Keratinocyte (primary cell): ENCODE results near the gene IER3. TPM values are rescaled to one million over a fixed set of nuclear protein-coding genes. Genes with fewer than 3 reads are reported as not detected.
A peak's percentile ranks its signal among the peaks of the same experiment; 100 is the strongest.
"Not testable (repeated sequence)": the region's sequence is repeated elsewhere in the genome, so short reads cannot be mapped to it uniquely, and the experiment has no call there.

Experiments used
- DNase-seq: peaks from one replicate; pipeline ENCODE4 v3.0.0-alpha.2; 2011; ENCODE audit warnings: low read depth, missing footprints, low spot score
- FAIRE-seq: peaks from 2 replicates; lab custom pipeline; 2011; peaks lifted over from hg19 to GRCh38; lab: Jason Lieb, UNC
- H2AFZ ChIP-seq: 2 replicates; pipeline ENCODE4 v1.6.0; 2012; ENCODE audit warnings: low read length, control low read depth, inconsistent platforms; ENCODE audit not compliant: control insufficient read depth
- H3K27ac ChIP-seq: 2 replicates; pipeline ENCODE4 v1.5.1; 2011; ENCODE audit warnings: low read length; ENCODE audit not compliant: control insufficient read depth, insufficient read depth
- H3K27me3 ChIP-seq: 3 replicates; pipeline ENCODE4 v1.6.0; 2011; ENCODE audit warnings: low read length; ENCODE audit not compliant: control insufficient read depth, insufficient read depth; ENCODE audit errors: extremely low read depth
- H3K36me3 ChIP-seq, 2 experiments: 2 replicates in 1 of 2; 3 replicates in 1 of 2; pipeline ENCODE4 v1.5.1; 2011; ENCODE audit warnings: low read length in 2 of 2, mild to moderate bottlenecking in 1 of 2; ENCODE audit not compliant: control insufficient read depth in 2 of 2, insufficient read depth in 2 of 2; ENCODE audit errors: extremely low read depth in 1 of 2
- H3K4me1 ChIP-seq: 3 replicates; pipeline ENCODE4 v1.5.1; 2011; ENCODE audit warnings: low read length; ENCODE audit not compliant: control insufficient read depth, insufficient read depth; ENCODE audit errors: extremely low read depth
- H3K4me2 ChIP-seq: 3 replicates; pipeline ENCODE4 v1.6.0; 2011; ENCODE audit warnings: low read depth, low read length; ENCODE audit not compliant: control insufficient read depth, insufficient read depth; ENCODE audit errors: extremely low read depth
- H3K4me3 ChIP-seq, 3 experiments: fragments of 200-600 bp in 1 of 3; sonication (generic) in 1 of 3; 2 replicates in 2 of 3; 3 replicates in 1 of 3; pipeline ENCODE4 v1.5.1; 2011 to 2016; ENCODE audit warnings: low read length in 3 of 3, mild to moderate bottlenecking in 3 of 3, control low read depth in 2 of 3, inconsistent platforms in 1 of 3, low read depth in 1 of 3, mixed read lengths in 1 of 3, mixed run types in 1 of 3, moderate library complexity in 1 of 3; ENCODE audit not compliant: control insufficient read depth in 2 of 3, insufficient read depth in 2 of 3; ENCODE audit errors: extremely low read depth in 1 of 3
- H3K79me2 ChIP-seq: 2 replicates; pipeline ENCODE4 v1.6.0; 2012; ENCODE audit warnings: low read length; ENCODE audit not compliant: control insufficient read depth, insufficient read depth
- H3K9ac ChIP-seq: 3 replicates; pipeline ENCODE4 v1.6.0; 2011; ENCODE audit warnings: low read length; ENCODE audit not compliant: control insufficient read depth, insufficient read depth; ENCODE audit errors: extremely low read depth
- H3K9me1 ChIP-seq: 3 replicates; pipeline ENCODE4 v1.6.0; 2011; ENCODE audit warnings: low read length; ENCODE audit not compliant: control insufficient read depth, insufficient read depth; ENCODE audit errors: extremely low read depth
- H3K9me3 ChIP-seq: 2 replicates; pipeline ENCODE4 v1.5.1; 2012; ENCODE audit warnings: low read depth, low read length; ENCODE audit not compliant: control insufficient read depth
- H4K20me1 ChIP-seq: 3 replicates; pipeline ENCODE4 v1.6.0; 2011; ENCODE audit warnings: low read length; ENCODE audit not compliant: control insufficient read depth, insufficient read depth; ENCODE audit errors: extremely low read depth
- EZH2 ChIP-seq: IDR thresholded peaks from one replicate; pipeline ENCODE4 v1.6.1; 2012; ENCODE audit warnings: inconsistent platforms, mild to moderate bottlenecking, low read length, moderate library complexity
- dilution Hi-C: fragments of 300-500 bp; cut with MboI; formaldehyde crosslinking; loops from one replicate; pipeline ENCODE4 v1.7.0; 2020; ENCODE audit warnings: low sequenced_read_pairs; ENCODE audit not compliant: extremely low pct_ligation_motif_present
- polyA plus RNA-seq, 5 experiments: library from polyadenylated mRNA; depleted of rRNA in 3 of 5; stranded (reverse) in 3 of 5; stranded (forward) in 1 of 5; unstranded in 1 of 5; fragments of >200 nt; gene quantifications; 1 replicate in 1 of 5; 2 replicates in 3 of 5; 3 replicates in 1 of 5; pipeline versions ENCODE4 v1.2.1 to v1.2.3, GENCODE V29; 2011 to 2012; ENCODE audit warnings: missing spikeins in 2 of 5, low read depth in 1 of 5, low replicate concordance in 1 of 5
- TF ChIP-seq, protein P1 (sequence below), 3 experiments: IDR thresholded peaks in 1 of 3; conservative IDR thresholded peaks in 1 of 3; optimal IDR thresholded peaks in 1 of 3; 2 replicates in 2 of 3; 3 replicates in 1 of 3; pipeline versions ENCODE3 to v1.5.1; 2011; ENCODE audit warnings: low read length in 3 of 3, mild to moderate bottlenecking in 3 of 3, moderate library complexity in 2 of 3, control low read depth in 1 of 3, inconsistent platforms in 1 of 3; ENCODE audit not compliant: insufficient read depth in 2 of 3; ENCODE audit errors: extremely low read depth in 1 of 3

Gene IER3
- polyA plus RNA-seq, 1 donor (not counting 4 experiments of a cell fraction or from before 2014, with no cell fraction given): 277 TPM

DNA sequence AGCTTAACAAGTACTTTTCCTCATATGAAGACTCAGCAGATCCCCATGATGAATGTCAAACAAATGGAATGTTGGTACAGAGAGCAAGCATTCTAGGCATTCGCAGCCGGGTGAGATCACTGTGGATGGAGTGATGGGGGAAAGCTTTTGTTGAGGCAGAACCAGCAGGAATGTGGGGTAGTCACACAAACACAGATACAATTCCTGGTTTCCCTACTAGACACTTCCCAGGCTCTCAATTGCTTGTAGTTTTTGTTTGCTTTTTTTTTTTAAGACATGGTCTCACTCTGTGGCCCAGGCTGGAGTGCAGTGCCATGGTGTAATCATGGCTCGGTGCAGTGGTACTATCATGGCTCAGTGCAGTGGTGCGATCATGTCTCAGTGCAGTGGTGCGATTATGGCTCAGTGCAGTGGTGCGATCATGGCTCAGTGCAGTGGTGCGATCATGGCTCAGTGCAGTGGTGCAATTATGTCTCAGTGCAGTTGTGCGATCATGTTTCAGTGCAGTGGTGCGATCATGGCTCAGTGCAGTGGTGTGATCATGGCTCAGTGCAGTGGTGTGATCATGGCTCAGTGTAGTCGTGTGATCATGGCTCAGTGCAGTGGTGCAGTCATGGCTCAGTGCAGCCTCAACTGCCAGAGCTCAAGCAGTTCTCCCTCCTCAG is 15.4 kb upstream of the IER3 start:
- DNase-seq: no peak
- Histone ChIP-seq H3K79me2 (no peaks in the 10 kb centered on the region), H3K4me1 (peaks cover 56% of the 10 kb centered on the region), H3K9me3 (no peaks in the 10 kb centered on the region), H3K4me2 (peak overlapping the region; percentile 35), H3K9me1 (no peaks in the 10 kb centered on the region), H2AFZ (no peak overlapping the region), H3K27ac (peak overlapping the region; percentile 76), H3K9ac (peak overlapping the region; percentile 18), H3K36me3 (no peaks in the 10 kb centered on the region), H4K20me1 (no peaks in the 10 kb centered on the region), H3K27me3 (no peaks in the 10 kb centered on the region), H3K4me3 (no peak overlapping the region)
- no peak for TF ChIP-seq EZH2
- TF ChIP-seq, protein P1, sequence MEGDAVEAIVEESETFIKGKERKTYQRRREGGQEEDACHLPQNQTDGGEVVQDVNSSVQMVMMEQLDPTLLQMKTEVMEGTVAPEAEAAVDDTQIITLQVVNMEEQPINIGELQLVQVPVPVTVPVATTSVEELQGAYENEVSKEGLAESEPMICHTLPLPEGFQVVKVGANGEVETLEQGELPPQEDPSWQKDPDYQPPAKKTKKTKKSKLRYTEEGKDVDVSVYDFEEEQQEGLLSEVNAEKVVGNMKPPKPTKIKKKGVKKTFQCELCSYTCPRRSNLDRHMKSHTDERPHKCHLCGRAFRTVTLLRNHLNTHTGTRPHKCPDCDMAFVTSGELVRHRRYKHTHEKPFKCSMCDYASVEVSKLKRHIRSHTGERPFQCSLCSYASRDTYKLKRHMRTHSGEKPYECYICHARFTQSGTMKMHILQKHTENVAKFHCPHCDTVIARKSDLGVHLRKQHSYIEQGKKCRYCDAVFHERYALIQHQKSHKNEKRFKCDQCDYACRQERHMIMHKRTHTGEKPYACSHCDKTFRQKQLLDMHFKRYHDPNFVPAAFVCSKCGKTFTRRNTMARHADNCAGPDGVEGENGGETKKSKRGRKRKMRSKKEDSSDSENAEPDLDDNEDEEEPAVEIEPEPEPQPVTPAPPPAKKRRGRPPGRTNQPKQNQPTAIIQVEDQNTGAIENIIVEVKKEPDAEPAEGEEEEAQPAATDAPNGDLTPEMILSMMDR (optimal IDR thresholded peaks at IDR 0.05 in 1 of 3, IDR thresholded peaks at IDR 0.05 in 1 of 3, conservative IDR thresholded peaks at IDR 0.05 in 1 of 3; ENCODE audit: extremely low read depth in 1 of 3, insufficient read depth in 2 of 3, low read length in 3 of 3): no peak
- no peak for FAIRE-seq
- dilution Hi-C loops: no loop called here

DNA sequence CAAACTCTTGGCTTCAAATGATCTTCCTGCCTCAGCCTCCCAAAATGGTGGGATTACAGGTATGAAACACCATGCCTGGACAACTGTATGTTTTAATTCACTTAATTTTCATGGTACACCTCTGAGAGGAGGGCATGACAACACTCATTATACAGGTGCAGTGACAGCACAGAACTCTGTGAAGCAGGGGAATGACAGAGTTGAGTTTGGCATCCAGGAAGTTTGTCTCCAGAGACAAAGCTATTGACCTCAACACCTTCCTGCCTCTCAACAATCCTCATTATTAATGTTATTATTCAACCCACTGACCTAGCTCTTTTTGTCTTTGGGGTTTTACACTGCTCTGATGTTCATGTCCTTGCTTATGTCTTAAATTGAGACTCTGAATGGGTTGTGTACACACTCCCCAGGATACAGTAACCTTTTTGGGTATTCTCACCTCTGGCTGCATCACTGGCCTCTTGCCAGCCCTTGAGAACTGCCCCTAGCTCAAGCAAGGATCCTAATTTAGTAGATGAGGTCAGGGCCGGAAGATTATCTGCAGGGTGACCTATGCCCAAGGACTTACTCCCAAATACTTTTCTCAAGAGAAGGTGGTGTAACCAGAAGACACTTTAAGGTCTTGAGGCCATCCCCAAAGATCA is 13.0 kb upstream of the IER3 start:
- Histone ChIP-seq H3K27ac (no peak overlapping the region), H3K9ac (no peak overlapping the region), H3K4me1 (peaks cover 59% of the 10 kb centered on the region)

GRCh38 chr6:30756405-30757003 is 12.2 kb upstream of the IER3 start:
- H3K9ac ChIP-seq, dilution Hi-C loops, H3K4me3 ChIP-seq, H2AFZ ChIP-seq, H3K4me2 ChIP-seq, H4K20me1 ChIP-seq, FAIRE-seq, H3K27ac ChIP-seq, H3K27me3 ChIP-seq, DNase-seq, H3K9me1 ChIP-seq, H3K9me3 ChIP-seq, H3K79me2 ChIP-seq, H3K36me3 ChIP-seq: not testable (repeated sequence)
- H3K4me1 ChIP-seq: peaks cover 59% of the 10 kb centered on the region

More for the DNA sequence above, 13.0 kb upstream of the IER3 start:
- Histone ChIP-seq H3K9me3 (no peaks in the 10 kb centered on the region), H4K20me1 (no peaks in the 10 kb centered on the region), H3K79me2 (no peaks in the 10 kb centered on the region), H3K36me3 (no peaks in the 10 kb centered on the region), H3K27me3 (no peaks in the 10 kb centered on the region), H3K9me1 (no peaks in the 10 kb centered on the region), H3K4me2 (no peak overlapping the region), H3K4me3 (no peak overlapping the region), H2AFZ (no peak overlapping the region)
- dilution Hi-C loops: no loop called here
- TF ChIP-seq, protein P1 (optimal IDR thresholded peaks at IDR 0.05 in 1 of 3, IDR thresholded peaks at IDR 0.05 in 1 of 3, conservative IDR thresholded peaks at IDR 0.05 in 1 of 3; ENCODE audit: extremely low read depth in 1 of 3, insufficient read depth in 2 of 3, low read length in 3 of 3): no peak
- no peak for TF ChIP-seq EZH2
- DNase-seq (no peak), FAIRE-seq (no peak)
